ENCODE results near the gene FOXN3.

- TF ChIP-seq EZH2 (IDR thresholded peaks at IDR 0.05), result no peak
- TF ChIP-seq POLR2AphosphoS5 (IDR thresholded peaks at IDR 0.05; ENCODE audit: borderline replicate concordance, low read depth, low read length), result no peak
Observed at GRCh38 chr14:89435892-89436656, 19.0 kb upstream of the FOXN3 start.

All from SK-N-MC (cell line).